HUES48 (cell line): Measurements from ENCODE around the gene PLXNA3.

Experiments used
- H3K27ac ChIP-seq: one replicate; pipeline ENCODE4 v1.7.0; 2013; ENCODE audit warnings: low read depth, low read length, inconsistent platforms
- H3K27me3 ChIP-seq: 2 replicates; pipeline ENCODE4 v1.6.1; 2013; ENCODE audit warnings: mild to moderate bottlenecking, low read length; ENCODE audit not compliant: control insufficient read depth, insufficient read depth
- H3K36me3 ChIP-seq: 2 replicates; pipeline ENCODE4 v1.6.1; 2013; ENCODE audit warnings: low read length; ENCODE audit not compliant: control insufficient read depth, insufficient read depth
- H3K4me1 ChIP-seq: 2 replicates; pipeline ENCODE4 v1.6.1; 2013; ENCODE audit warnings: mild to moderate bottlenecking, low read length; ENCODE audit not compliant: control insufficient read depth, insufficient read depth
- H3K4me3 ChIP-seq: 2 replicates; pipeline ENCODE4 v1.5.1; 2013; ENCODE audit warnings: mild to moderate bottlenecking, low read depth, low read length
- H3K9ac ChIP-seq: 2 replicates; pipeline ENCODE4 v1.6.1; 2013; ENCODE audit warnings: mild to moderate bottlenecking, low read depth, low read length, moderate library complexity
- H3K9me3 ChIP-seq: 2 replicates; pipeline ENCODE4 v1.6.1; 2013; ENCODE audit warnings: low read length; ENCODE audit not compliant: control insufficient read depth, insufficient read depth

The PLXNA3 gene

DNA sequence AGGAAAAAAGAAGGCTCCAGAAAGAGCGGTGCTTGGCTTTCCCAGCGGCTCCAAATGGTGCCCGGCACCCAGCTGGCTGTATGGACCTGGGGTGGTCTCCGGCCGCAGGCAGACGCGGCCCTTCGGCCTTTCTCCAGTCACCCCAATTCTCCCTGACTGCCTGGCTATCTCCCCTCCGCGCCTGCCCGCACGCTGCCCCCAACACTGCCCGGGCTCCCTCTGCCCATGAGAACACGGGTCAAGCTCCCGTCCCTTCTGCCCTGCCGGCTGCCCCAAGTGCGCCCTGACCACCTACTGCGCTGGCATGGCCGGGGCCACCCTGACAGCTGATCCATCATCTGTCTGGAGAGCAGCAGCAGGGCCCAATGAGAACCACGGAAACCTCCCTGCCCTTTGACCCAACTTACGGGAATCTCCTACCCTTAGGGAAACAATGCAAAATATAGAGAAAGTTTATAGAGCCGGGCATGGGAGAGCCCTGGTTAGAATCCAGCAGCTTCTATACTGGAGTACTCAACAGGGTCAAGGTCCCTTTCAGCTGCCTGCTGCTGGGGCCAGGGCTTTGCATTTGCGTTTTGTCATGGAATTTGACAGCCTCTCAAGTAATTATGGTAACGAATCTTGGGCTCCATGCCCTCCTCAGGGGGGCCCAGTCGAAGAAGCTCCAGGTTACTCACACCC is 59.2 kb downstream of the PLXNA3 start:
- Histone ChIP-seq H3K27me3 (0 out of 2 replicates have a peak, but pooled peaks cover under 1% of the 10 kb centered on the region), H3K4me3 (peak overlapping the region; percentile 59), H3K9me3 (peaks cover 16% of the 10 kb centered on the region), H3K4me1 (peaks cover 12% of the 10 kb centered on the region; the same call in 1 of the 2 replicates), H3K27ac (peak overlapping the region; percentile 93), H3K36me3 (no peaks in the 10 kb centered on the region), H3K9ac (peak overlapping the region; percentile 26; the same call in 1 of the 2 replicates)

DNA sequence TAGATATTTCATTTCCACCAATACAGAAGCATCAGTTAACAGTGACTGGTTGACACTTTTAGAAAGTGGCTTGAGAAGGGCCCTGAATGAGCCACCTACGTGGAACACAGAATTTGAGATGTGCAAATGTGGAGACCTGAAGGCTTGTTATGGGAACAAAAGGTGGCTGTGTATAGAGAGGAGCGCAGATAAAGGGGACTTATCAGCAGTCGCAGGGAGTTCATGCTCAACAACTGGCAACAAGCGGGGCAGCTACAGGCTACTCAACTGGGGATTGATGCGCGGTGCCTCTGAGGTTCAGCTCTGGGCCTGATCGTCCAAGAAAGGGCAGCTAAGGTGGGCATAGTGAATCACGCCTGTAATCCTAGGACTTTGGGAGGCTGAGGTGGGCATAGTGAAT is 61.3 kb downstream of the PLXNA3 start:
- H3K9me3 ChIP-seq: peaks cover 23% of the 10 kb centered on the region
- H3K9ac ChIP-seq: no peak overlapping the region

DNA sequence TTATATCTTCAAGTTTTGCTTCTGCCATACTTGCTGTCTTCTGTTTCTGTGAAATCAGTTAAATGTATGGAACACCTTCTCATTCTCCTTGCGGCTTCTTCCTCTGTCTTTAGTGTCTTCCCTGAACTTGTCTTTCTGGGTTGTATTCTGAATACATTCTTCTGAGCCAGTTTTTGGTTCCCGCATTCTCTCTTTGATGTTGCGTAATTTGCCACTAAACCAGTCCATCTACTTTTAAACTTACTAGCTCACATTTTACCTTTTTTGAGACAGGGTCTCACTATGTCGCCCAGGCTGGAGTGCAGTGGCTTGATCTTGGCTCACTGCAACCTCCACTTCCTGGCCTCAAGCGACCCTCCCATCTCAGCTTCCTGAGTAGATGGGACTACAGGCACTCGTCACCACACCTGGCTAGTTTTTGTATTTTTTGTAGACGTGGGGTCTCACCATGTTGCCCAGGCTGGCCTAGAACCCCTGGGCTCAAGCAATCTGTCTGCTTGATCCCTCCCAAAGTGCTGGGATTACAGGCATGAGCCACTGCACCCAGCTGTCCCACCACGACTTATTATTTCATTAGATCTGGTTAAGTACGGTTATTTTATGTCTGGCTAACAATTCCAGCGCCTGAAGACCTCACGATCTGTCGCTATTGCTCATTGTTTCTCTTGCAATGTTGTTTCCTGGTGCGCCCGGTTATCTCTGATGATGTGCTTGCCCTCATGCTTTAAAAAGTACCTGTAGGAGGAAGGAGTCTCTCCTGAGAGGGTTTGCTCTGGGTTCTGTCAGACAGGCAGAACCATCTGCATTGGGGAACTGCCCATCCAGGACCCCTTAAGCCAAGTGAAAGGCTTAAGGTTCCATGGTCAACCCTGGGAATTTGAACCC is 67.8 kb downstream of the PLXNA3 start:
- no peak overlapping the region for H3K27ac ChIP-seq
- peaks cover 39% of the 10 kb centered on the region for H3K9me3 ChIP-seq
- peaks cover 7% of the 10 kb centered on the region; the same call in 1 of the 2 replicates for H3K4me1 ChIP-seq
- no peak overlapping the region for H3K4me3 ChIP-seq
- peaks cover 19% of the 10 kb centered on the region; the same call in 1 of the 2 replicates for H3K27me3 ChIP-seq
- H3K9ac ChIP-seq: no peak overlapping the region
- peaks cover 2% of the 10 kb centered on the region; the same call in 1 of the 2 replicates for H3K36me3 ChIP-seq

More for the DNA sequence above, 61.3 kb downstream of the PLXNA3 start:
- Histone ChIP-seq H3K27me3 (0 out of 2 replicates have a peak, but pooled peaks cover 7% of the 10 kb centered on the region), H3K36me3 (no peaks in the 10 kb centered on the region), H3K27ac (no peak overlapping the region), H3K4me1 (peaks cover 12% of the 10 kb centered on the region; the same call in 1 of the 2 replicates), H3K4me3 (no peak overlapping the region)

DNA sequence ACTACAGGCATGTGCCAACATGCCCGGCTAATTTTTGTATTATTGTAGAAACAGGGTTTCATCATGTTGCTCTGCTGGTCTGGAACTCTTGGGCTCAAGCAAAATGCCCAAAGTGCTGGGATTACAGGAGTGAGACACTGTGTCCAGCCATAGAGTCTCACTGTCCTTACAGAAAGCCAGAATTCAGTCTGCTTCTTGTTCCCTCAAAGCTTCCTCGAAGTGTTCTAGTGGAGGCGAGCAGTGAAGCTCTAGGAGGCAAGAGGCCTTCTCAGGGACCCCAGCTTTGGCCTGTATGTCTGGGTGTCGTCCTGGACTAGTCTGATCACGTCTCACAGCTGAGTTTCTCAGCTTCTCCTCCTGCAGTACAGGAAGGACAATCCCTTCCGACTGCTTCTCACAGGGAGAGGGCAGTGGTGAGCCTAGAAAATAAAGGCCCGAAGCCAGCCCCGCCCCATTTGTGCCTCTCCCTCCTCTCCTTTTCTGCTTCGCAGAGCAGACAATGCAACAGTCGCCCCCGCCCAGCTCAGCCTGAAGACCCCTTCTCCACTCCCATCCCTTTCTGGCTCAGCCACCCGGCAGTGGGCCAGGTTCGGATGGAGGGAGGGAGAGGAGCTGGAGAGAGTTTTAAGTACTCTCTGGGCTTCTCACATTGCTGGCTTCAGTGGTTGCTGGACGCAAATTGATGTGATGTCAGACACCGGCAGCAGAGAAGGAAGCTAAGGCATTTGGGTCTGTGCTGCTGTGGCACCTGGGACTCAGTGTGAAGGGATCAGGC is 69.0 kb downstream of the PLXNA3 start:
- H3K9me3 ChIP-seq: peaks cover 39% of the 10 kb centered on the region
- peaks cover 19% of the 10 kb centered on the region; the same call in 1 of the 2 replicates for H3K27me3 ChIP-seq
- 0 out of 2 replicates have a peak overlapping the region, but pooled peaks have one; percentile 53 for H3K9ac ChIP-seq
- peak overlapping the region; percentile 73 for H3K27ac ChIP-seq
- peak overlapping the region; percentile 54 for H3K4me3 ChIP-seq
- peaks cover 3% of the 10 kb centered on the region; the same call in 1 of the 2 replicates for H3K36me3 ChIP-seq
- peaks cover 7% of the 10 kb centered on the region; the same call in 1 of the 2 replicates for H3K4me1 ChIP-seq
